Testis (tissue), 3 donors: ENCODE results near the gene MGAT4C. TPM values are rescaled to one million over a fixed set of nuclear protein-coding genes. Genes with fewer than 3 reads are reported as not detected.

Experiments used
- DNase-seq: peaks from one replicate; pipeline ENCODE4 v3.0.0-alpha.2; 2019
- H3K27ac ChIP-seq, 2 donors: fragments of 200-600 bp; sonication (generic); one replicate each; pipeline ENCODE4 v1.5.1; 2019
- H3K27me3 ChIP-seq: fragments of 200-600 bp; sonication (generic); one replicate; pipeline ENCODE4 v1.5.1; 2019
- H3K36me3 ChIP-seq: fragments of 200-600 bp; sonication (generic); one replicate; pipeline ENCODE4 v1.5.1; 2017; ENCODE audit warnings: low read depth; ENCODE audit errors: missing control alignments
- H3K4me1 ChIP-seq: fragments of 200-600 bp; sonication (generic); one replicate; pipeline ENCODE4 v1.5.1; 2019
- H3K4me3 ChIP-seq, 2 donors: fragments of 200-600 bp; sonication (generic); one replicate each; pipeline ENCODE4 v1.5.1; 2017 to 2019
- H3K9me3 ChIP-seq: fragments of 200-600 bp; sonication (generic); one replicate; pipeline ENCODE4 v1.5.1; 2017
- CTCF ChIP-seq, 3 experiments: fragments of 450-650 bp in 2 of 3; fragments of 200-600 bp in 1 of 3; sonication (generic) in 1 of 3; IDR thresholded peaks; one replicate each; pipeline ENCODE4 v1.5.1; 2016 to 2019; ENCODE audit warnings: antibody characterized with exemption in 3 of 3, mild to moderate bottlenecking in 2 of 3, moderate library complexity in 1 of 3
- POLR2A ChIP-seq: fragments of 450-650 bp; IDR thresholded peaks from one replicate; pipeline ENCODE4 v1.6.1; 2017; ENCODE audit warnings: antibody characterized with exemption, mild to moderate bottlenecking, moderate library complexity
- WGBS, 2 donors: methylation state at CpG; one replicate each; pipeline ENCODE4 v1.1.5; 2018; 5-methylcytosine and 5-hydroxymethylcytosine counted together
- intact Hi-C: fragments of 100-400 bp; cut with DNase I; formaldehyde crosslinking; loops from one replicate; pipeline ENCODE4 v1.15.1; 2023; ENCODE audit warnings: low total_unique reads
- polyA plus RNA-seq: library from polyadenylated mRNA; stranded (reverse); fragments of 350-450 nt; fragmentation: Illumina TruSeq; extraction: RNeasy Lipid Tissue Mini Kit (QIAGEN cat#74804); gene quantifications from one replicate; pipeline ENCODE4 v1.2.3, GENCODE V29; 2014; ENCODE audit warnings: low read depth, low replicate concordance; ENCODE audit not compliant: insufficient read depth
- total RNA-seq, 2 donors: library from RNA; depleted of rRNA; stranded (reverse); fragments of >200 nt; gene quantifications; one replicate each; pipeline ENCODE4 v1.2.3, GENCODE V29; 2016

MGAT4C gene
- total and polyA plus RNA-seq, 3 donors from 2014 or later, result 5.5 to 11.3 (median 7.4) TPM

GRCh38 chr12:86216591-86216990 is 39.6 kb downstream of the MGAT4C start:
- no peaks in the 10 kb centered on the region for H3K4me1 ChIP-seq
- no peaks in the 10 kb centered on the region for H3K9me3 ChIP-seq
- no peak overlapping the region for H3K4me3 ChIP-seq
- H3K27me3 ChIP-seq, result no peaks in the 10 kb centered on the region
- TF ChIP-seq POLR2A (no peak), CTCF (IDR thresholded peaks at IDR 0.05) (no peak)
- 65 to 72% methylated on average over 2 of the region's 2 CpGs for WGBS, 2 donors
- no peaks in the 10 kb centered on the region for H3K36me3 ChIP-seq
- intact Hi-C loops, result no loop called here
- DNase-seq, result no peak
- no peak overlapping the region for H3K27ac ChIP-seq

- no peaks in the 10 kb centered on the region for H3K4me1 ChIP-seq
- intact Hi-C loops, result no loop called here
- no peaks in the 10 kb centered on the region for H3K27me3 ChIP-seq
- no peak for DNase-seq
- no peak overlapping the region for H3K4me3 ChIP-seq
- 69 to 85% methylated on average over 2 of the region's 2 CpGs for WGBS, 2 donors
- TF ChIP-seq CTCF (IDR thresholded peaks at IDR 0.05) (no peak), POLR2A (no peak)
- H3K27ac ChIP-seq, result no peak overlapping the region
- H3K9me3 ChIP-seq, result no peaks in the 10 kb centered on the region
- no peaks in the 10 kb centered on the region for H3K36me3 ChIP-seq
Measured at GRCh38 chr12:86213012-86213411, 43.2 kb downstream of the MGAT4C start.

- no peak for DNase-seq
- Histone ChIP-seq H3K4me1 (no peaks in the 10 kb centered on the region), H3K36me3 (no peaks in the 10 kb centered on the region), H3K9me3 (no peaks in the 10 kb centered on the region), H3K27me3 (no peaks in the 10 kb centered on the region), H3K4me3 (no peak overlapping the region), H3K27ac (no peak overlapping the region)
- intact Hi-C loops, result no loop called here
- WGBS, 2 donors, result 73 to 79% methylated on average over 4 of the region's 4 CpGs
- TF ChIP-seq POLR2A (no peak), CTCF (IDR thresholded peaks at IDR 0.05) (no peak)
Measured at GRCh38 chr12:86198696-86199444, 57.3 kb downstream of the MGAT4C start.

- intact Hi-C loops, result no loop called here
- no peaks in the 10 kb centered on the region for H3K36me3 ChIP-seq
Measured at GRCh38 chr12:86196465-86196864, 59.7 kb downstream of the MGAT4C start.

More at GRCh38 chr12:86196465-86196864, 59.7 kb downstream of the MGAT4C start:
- whole genome bisulfite sequencing, 2 donors, result 71 to 95% methylated on average over 1 of the region's 1 CpG
- Histone ChIP-seq H3K4me1 (no peaks in the 10 kb centered on the region), H3K27ac (no peak overlapping the region), H3K9me3 (no peaks in the 10 kb centered on the region), H3K27me3 (no peaks in the 10 kb centered on the region), H3K4me3 (no peak overlapping the region)
- TF ChIP-seq POLR2A, result no peak
- no peak for TF ChIP-seq CTCF (IDR thresholded peaks at IDR 0.05)
- no peak for DNase-seq
